Measurements from ENCODE around the gene ENPP4. TPM values are rescaled to one million over a fixed set of nuclear protein-coding genes. Genes with fewer than 3 reads are reported as not detected.

Gene ENPP4
- total RNA-seq, 2 experiments from 2014 or later, result 3.7 to 4.3 TPM

GRCh38 chr6:46090115-46091079 lies 39.4 kb upstream of the ENPP4 start:
- Mint-ChIP-seq H3K27me3 (peaks cover 65% of the 10 kb centered on the region), H3K4me3 (no peak overlapping the region), H3K9me3 (peaks cover 5% of the 10 kb centered on the region), H3K4me1 (ENCODE audit: low read depth) (no peaks in the 10 kb centered on the region), H3K36me3 (ENCODE audit: low read depth) (no peaks in the 10 kb centered on the region), H3K27ac (no peak overlapping the region)
- H3K9me3 ChIP-seq (ENCODE audit: control insufficient read depth in 1 of 2, insufficient read depth in 1 of 2, low read length in 2 of 2), result peaks cover 9 to 10% of the 10 kb centered on the region in 2 experiments
- no peaks in the 10 kb centered on the region for H3K36me3 ChIP-seq (ENCODE audit: insufficient read depth, low read length)
- ATAC-seq (ENCODE audit: poor library complexity) (no peak), DNase-seq (peak; percentile 17 to 77 (median 42))
- ChIA-PET CTCF (interaction anchor here (0.6 to 2.1 kb wide), 20 partner anchors 9 to 1754 kb away, joined by 3 to 16 read pairs (median 3); partner anchors contain the start of gene ENPP4), POLR2A (interaction anchor here (0.6 to 1.4 kb wide), 5 partner anchors 10 to 1689 kb away, joined by 3 to 7 read pairs (median 3); no protein-coding TSS in a partner anchor)
- H3K27ac ChIP-seq (ENCODE audit: low read depth in 1 of 2, low read length in 2 of 2), result no peak overlapping the region
- H3K4me1 ChIP-seq (ENCODE audit: insufficient read depth, low read length), result no peaks in the 10 kb centered on the region
- H3K4me3 ChIP-seq (ENCODE audit: low read length), result no peak overlapping the region
- peak; percentile 90 for TF ChIP-seq CTCF (IDR thresholded peaks at IDR 0.05)
- intact Hi-C loops (cut with DNase I, micrococcal nuclease), result loop anchor here (1.0 to 5.0 kb wide), 3 partner anchors 536 to 1613 kb away; no protein-coding TSS in a partner anchor
- H3K27me3 ChIP-seq (ENCODE audit: control insufficient read depth in 1 of 2, insufficient read depth in 2 of 2, low read length in 2 of 2), result peaks cover 5 to 18% of the 10 kb centered on the region in 2 experiments

GRCh38 chr6:46091080-46091478 lies 38.7 kb upstream of the ENPP4 start:
- Mint-ChIP-seq H3K4me1 (ENCODE audit: low read depth) (no peaks in the 10 kb centered on the region), H3K27me3 (peaks cover 64% of the 10 kb centered on the region), H3K9me3 (peaks cover 9% of the 10 kb centered on the region), H3K27ac (no peak overlapping the region), H3K36me3 (ENCODE audit: low read depth) (no peaks in the 10 kb centered on the region), H3K4me3 (no peak overlapping the region)
- no peaks in the 10 kb centered on the region for H3K36me3 ChIP-seq (ENCODE audit: insufficient read depth, low read length)
- no peak for DNase-seq
- H3K4me3 ChIP-seq (ENCODE audit: low read length), result no peak overlapping the region
- POLR2A ChIA-PET, result interaction anchor here (1.4 kb wide), 1 partner anchor 11 kb away, joined by 3 read pairs; no protein-coding TSS in a partner anchor
- H3K27ac ChIP-seq (ENCODE audit: low read depth in 1 of 2, low read length in 2 of 2), result no peak overlapping the region
- TF ChIP-seq CTCF (IDR thresholded peaks at IDR 0.05), result no peak
- peaks cover 5 to 18% of the 10 kb centered on the region in 2 experiments for H3K27me3 ChIP-seq (ENCODE audit: control insufficient read depth in 1 of 2, insufficient read depth in 2 of 2, low read length in 2 of 2)
- no peaks in the 10 kb centered on the region for H3K4me1 ChIP-seq (ENCODE audit: insufficient read depth, low read length)
- peaks cover 9 to 17% of the 10 kb centered on the region in 2 experiments for H3K9me3 ChIP-seq (ENCODE audit: control insufficient read depth in 1 of 2, insufficient read depth in 1 of 2, low read length in 2 of 2)
- CTCF ChIA-PET, result interaction anchor here (1.0 to 2.1 kb wide), 6 partner anchors 10 to 319 kb away, joined by 3 to 16 read pairs (median 6); partner anchors contain the start of gene ENPP4
- no peak for ATAC-seq (ENCODE audit: poor library complexity)
- intact Hi-C loops (cut with DNase I, micrococcal nuclease), result loop anchor here (2.0 to 5.0 kb wide), 2 partner anchors 956 to 1614 kb away; no protein-coding TSS in a partner anchor

GRCh38 chr6:46095251-46095650 lies 34.5 kb upstream of the ENPP4 start:
- H3K36me3 ChIP-seq (ENCODE audit: insufficient read depth, low read length), result no peaks in the 10 kb centered on the region
- no peaks in the 10 kb centered on the region for H3K27me3 ChIP-seq (ENCODE audit: control insufficient read depth in 1 of 2, insufficient read depth in 2 of 2, low read length in 2 of 2)
- POLR2A ChIA-PET, result no interaction called here
- intact Hi-C loops (cut with DNase I, micrococcal nuclease), result no loop called here
- Mint-ChIP-seq H3K4me1 (ENCODE audit: low read depth) (no peaks in the 10 kb centered on the region), H3K4me3 (no peak overlapping the region), H3K27ac (no peak overlapping the region), H3K36me3 (ENCODE audit: low read depth) (no peaks in the 10 kb centered on the region), H3K27me3 (peaks cover 31% of the 10 kb centered on the region), H3K9me3 (peaks cover 9% of the 10 kb centered on the region)
- no peaks in the 10 kb centered on the region for H3K4me1 ChIP-seq (ENCODE audit: insufficient read depth, low read length)
- H3K27ac ChIP-seq (ENCODE audit: low read depth in 1 of 2, low read length in 2 of 2), result no peak overlapping the region
- ATAC-seq (ENCODE audit: poor library complexity) (no peak), DNase-seq (no peak)
- H3K4me3 ChIP-seq (ENCODE audit: low read length), result no peak overlapping the region
- CTCF ChIA-PET, result no interaction called here
- no peak for TF ChIP-seq CTCF (IDR thresholded peaks at IDR 0.05)
- H3K9me3 ChIP-seq (ENCODE audit: control insufficient read depth in 1 of 2, insufficient read depth in 1 of 2, low read length in 2 of 2), result peaks cover 9 to 17% of the 10 kb centered on the region in 2 experiments

All from CD4-positive, alpha-beta T cell (primary cell).